Kidney (tissue), 14 donors: ENCODE measurements around the gene SBF2. TPM values are rescaled to one million over a fixed set of nuclear protein-coding genes. Genes with fewer than 3 reads are reported as not detected.

ENCODE experiments used
- DNase-seq, 5 donors: peaks; one replicate each; pipeline ENCODE4 v3.0.0-alpha.2; 2013 to 2020
- FAIRE-seq: peaks from 2 replicates; lab custom pipeline; 2012; peaks lifted over from hg19 to GRCh38; lab: Jason Lieb, UNC
- H3K27ac ChIP-seq, 2 donors: one replicate each; pipeline ENCODE4 v1.7.0; 2013; ENCODE audit warnings: low read depth in 2 of 2, low read length in 2 of 2, inconsistent platforms in 1 of 2
- H3K27me3 ChIP-seq: one replicate; pipeline ENCODE4 v1.7.1; 2013; ENCODE audit warnings: low read length, inconsistent platforms; ENCODE audit not compliant: control insufficient read depth, insufficient read depth
- H3K36me3 ChIP-seq, 3 donors: one replicate each; pipeline versions ENCODE4 v1.7.0 to v1.7.1; 2013; ENCODE audit warnings: low read length in 3 of 3, control low read depth in 1 of 3, inconsistent platforms in 1 of 3; ENCODE audit not compliant: insufficient read depth in 3 of 3, control insufficient read depth in 2 of 3
- H3K4me1 ChIP-seq, 3 donors: one replicate each; pipeline versions ENCODE4 v1.7.0 to v1.7.1; 2013; ENCODE audit warnings: low read length in 3 of 3, inconsistent platforms in 1 of 3, low read depth in 1 of 3; ENCODE audit not compliant: control insufficient read depth in 2 of 3, insufficient read depth in 2 of 3
- H3K4me3 ChIP-seq, 3 donors: one replicate each; pipeline versions ENCODE4 v1.7.0 to v1.8.1; 2013; ENCODE audit warnings: low read length in 3 of 3, control low read depth in 1 of 3, inconsistent platforms in 1 of 3
- H3K9ac ChIP-seq, 3 donors: one replicate each; pipeline versions ENCODE4 v1.7.0 to v1.7.1; 2013; ENCODE audit warnings: low read length in 3 of 3, control low read depth in 1 of 3, inconsistent platforms in 1 of 3
- H3K9me3 ChIP-seq, 3 donors: one replicate each; pipeline versions ENCODE4 v1.7.0 to v1.7.1; 2013; ENCODE audit warnings: low read length in 3 of 3, control low read depth in 1 of 3, inconsistent platforms in 1 of 3; ENCODE audit not compliant: control insufficient read depth in 2 of 3, insufficient read depth in 1 of 3
- intact Hi-C: fragments of 100-400 bp; cut with DNase I; formaldehyde crosslinking; loops from one replicate; pipeline ENCODE4 v1.11.1; 2022
- polyA plus RNA-seq: library from polyadenylated mRNA; stranded (reverse); fragments of 350-450 nt; fragmentation: Illumina TruSeq; extraction: RNeasy Lipid Tissue Mini Kit (QIAGEN cat#74804); gene quantifications from one replicate; pipeline ENCODE4 v1.2.3, GENCODE V29; 2014; ENCODE audit warnings: low read depth, low replicate concordance; ENCODE audit not compliant: insufficient read depth
- total RNA-seq: library from RNA; stranded (reverse); fragmentation: NEBNext Ultra II Directional; extraction: Animal tissue kit (Norgen Biotek cat#: 25700); gene quantifications from one replicate; pipeline ENCODE4 v1.2.1, GENCODE V29; 2021
- TF ChIP-seq, protein P1 (sequence below): IDR thresholded peaks from 3 replicates; pipeline ENCODE4 v1.5.1; 2012; ENCODE audit warnings: mild to moderate bottlenecking, moderate library complexity, borderline replicate concordance; ENCODE audit not compliant: insufficient read depth; ENCODE audit errors: extremely low read depth
- donor health status: control.
- donor health status: control.
- donor health status: control.
- donor health status: control.
- donor health status: control.
- donor health status: DM: yes; HTN: yes; CAD: no.
- donor health status: Normal renal cell carcinoma (clear cell type).

SBF2 gene
- total and polyA plus RNA-seq, 2 donors from 2014 or later = 13.1 to 55.4 TPM

DNA sequence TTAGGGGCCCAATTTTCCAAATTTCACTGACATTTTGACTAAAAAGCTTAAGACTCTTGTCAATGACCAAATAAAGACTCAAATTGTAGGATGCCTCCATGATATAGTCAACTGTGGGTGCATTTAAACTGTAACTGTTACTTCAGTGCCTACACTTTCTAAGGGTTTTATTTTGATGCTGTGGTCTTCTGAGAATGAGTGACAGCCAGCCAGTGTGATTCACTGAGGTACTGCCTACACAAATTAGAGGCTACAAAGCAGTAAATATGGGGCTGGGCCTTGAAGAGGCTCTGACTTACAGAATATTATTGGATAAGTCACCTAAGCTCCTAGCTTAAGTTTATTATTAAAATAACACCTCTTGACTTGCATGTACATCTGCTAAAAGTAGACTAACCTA is 419.6 kb downstream of the SBF2 start:
- no peaks in the 10 kb centered on the region for H3K4me1 ChIP-seq
- no peak overlapping the region for H3K27ac ChIP-seq
- no peaks in the 10 kb centered on the region for H3K36me3 ChIP-seq
- TF ChIP-seq, protein P1, sequence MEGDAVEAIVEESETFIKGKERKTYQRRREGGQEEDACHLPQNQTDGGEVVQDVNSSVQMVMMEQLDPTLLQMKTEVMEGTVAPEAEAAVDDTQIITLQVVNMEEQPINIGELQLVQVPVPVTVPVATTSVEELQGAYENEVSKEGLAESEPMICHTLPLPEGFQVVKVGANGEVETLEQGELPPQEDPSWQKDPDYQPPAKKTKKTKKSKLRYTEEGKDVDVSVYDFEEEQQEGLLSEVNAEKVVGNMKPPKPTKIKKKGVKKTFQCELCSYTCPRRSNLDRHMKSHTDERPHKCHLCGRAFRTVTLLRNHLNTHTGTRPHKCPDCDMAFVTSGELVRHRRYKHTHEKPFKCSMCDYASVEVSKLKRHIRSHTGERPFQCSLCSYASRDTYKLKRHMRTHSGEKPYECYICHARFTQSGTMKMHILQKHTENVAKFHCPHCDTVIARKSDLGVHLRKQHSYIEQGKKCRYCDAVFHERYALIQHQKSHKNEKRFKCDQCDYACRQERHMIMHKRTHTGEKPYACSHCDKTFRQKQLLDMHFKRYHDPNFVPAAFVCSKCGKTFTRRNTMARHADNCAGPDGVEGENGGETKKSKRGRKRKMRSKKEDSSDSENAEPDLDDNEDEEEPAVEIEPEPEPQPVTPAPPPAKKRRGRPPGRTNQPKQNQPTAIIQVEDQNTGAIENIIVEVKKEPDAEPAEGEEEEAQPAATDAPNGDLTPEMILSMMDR = no peak
- no peak overlapping the region for H3K4me3 ChIP-seq
- H3K9me3 ChIP-seq = no peaks in the 10 kb centered on the region
- intact Hi-C loops = no loop called here
- no peaks in the 10 kb centered on the region for H3K27me3 ChIP-seq
- no peak overlapping the region for H3K9ac ChIP-seq
- DNase-seq (no peak), FAIRE-seq (no peak)

DNA sequence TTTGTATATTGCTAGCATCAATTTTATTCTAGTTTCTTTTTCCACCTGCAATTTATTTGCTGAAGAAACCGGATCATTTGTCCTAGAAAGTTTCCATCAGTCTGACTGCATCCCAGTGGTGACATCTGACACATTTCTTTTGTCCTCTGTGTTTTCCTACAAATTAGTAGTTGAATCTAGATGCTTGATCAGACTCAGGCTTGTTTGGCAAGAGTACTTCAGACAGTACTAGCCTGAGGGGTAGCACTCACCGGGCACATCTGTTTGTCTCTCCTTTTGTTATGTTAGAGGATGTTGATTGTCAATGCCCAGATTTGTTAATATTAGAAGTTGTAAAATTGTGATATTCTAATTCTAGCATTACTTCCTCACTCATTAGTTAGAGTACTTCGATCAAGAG is 425.4 kb downstream of the SBF2 start:
- H3K27ac ChIP-seq = no peak overlapping the region
- no peaks in the 10 kb centered on the region for H3K36me3 ChIP-seq
- intact Hi-C loops = no loop called here
- H3K9me3 ChIP-seq = no peaks in the 10 kb centered on the region
- no peaks in the 10 kb centered on the region for H3K27me3 ChIP-seq
- DNase-seq = no peak
- no peaks in the 10 kb centered on the region for H3K4me1 ChIP-seq
- no peak overlapping the region for H3K4me3 ChIP-seq
- no peak for FAIRE-seq
- TF ChIP-seq, protein P1 = no peak
- no peak overlapping the region for H3K9ac ChIP-seq

DNA sequence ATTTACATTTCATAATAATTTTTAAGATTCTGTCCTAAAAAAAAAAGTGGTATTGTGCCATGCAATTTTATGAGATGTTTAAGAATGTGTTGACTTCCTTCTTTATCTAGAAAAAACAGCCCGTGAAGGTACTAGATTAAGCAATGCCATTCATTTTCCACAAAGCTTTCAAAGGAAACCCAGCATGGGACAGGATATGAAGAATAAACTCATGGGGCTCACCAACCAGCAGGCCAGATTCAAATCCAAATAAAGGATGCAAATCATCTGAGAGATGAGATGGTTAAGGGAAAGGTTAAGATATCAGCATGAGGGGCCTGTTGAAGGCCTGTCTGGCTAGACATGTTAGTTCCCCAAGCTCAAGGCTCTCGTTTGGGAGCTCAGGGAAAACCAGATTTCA is 431.0 kb downstream of the SBF2 start:
- FAIRE-seq (no peak), DNase-seq (no peak)
- Histone ChIP-seq H3K4me3 (no peak overlapping the region), H3K36me3 (no peaks in the 10 kb centered on the region), H3K27me3 (no peaks in the 10 kb centered on the region), H3K9ac (no peak overlapping the region), H3K4me1 (peaks cover 0 to 6% (median 2%) of the 10 kb centered on the region in 3 donors), H3K9me3 (no peaks in the 10 kb centered on the region), H3K27ac (no peak overlapping the region)
- TF ChIP-seq, protein P1 = no peak
- intact Hi-C loops = no loop called here
